ENCODE data around the gene TEX19.

DNA sequence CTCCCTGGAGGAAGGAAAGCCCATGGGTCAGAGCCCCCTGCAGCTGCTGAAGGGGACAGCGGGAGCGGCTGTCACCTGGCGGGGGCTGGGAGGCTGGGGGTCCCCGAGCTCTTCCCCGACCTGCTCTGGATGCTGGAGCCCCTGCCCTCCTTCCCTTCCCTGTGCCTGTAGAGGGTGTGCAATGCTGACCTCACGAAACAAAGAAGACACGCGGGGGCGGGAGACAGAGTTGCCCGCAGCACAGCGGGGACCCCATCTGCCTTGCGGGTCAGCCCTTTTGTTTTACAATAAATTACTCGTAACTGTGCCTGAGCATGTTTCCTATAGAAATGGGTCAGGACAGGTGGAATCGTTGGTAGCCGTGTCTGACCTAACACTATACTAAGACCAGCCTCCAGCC is 31.8 kb upstream of the TEX19 start:
- TF ChIP-seq POLR2A (IDR thresholded peaks at IDR 0.05) (no peak), POLR2AphosphoS5 (IDR thresholded peaks at IDR 0.05) (no peak), EP300 (IDR thresholded peaks at IDR 0.05) (no peak)
- TF ChIP-seq, protein P1, sequence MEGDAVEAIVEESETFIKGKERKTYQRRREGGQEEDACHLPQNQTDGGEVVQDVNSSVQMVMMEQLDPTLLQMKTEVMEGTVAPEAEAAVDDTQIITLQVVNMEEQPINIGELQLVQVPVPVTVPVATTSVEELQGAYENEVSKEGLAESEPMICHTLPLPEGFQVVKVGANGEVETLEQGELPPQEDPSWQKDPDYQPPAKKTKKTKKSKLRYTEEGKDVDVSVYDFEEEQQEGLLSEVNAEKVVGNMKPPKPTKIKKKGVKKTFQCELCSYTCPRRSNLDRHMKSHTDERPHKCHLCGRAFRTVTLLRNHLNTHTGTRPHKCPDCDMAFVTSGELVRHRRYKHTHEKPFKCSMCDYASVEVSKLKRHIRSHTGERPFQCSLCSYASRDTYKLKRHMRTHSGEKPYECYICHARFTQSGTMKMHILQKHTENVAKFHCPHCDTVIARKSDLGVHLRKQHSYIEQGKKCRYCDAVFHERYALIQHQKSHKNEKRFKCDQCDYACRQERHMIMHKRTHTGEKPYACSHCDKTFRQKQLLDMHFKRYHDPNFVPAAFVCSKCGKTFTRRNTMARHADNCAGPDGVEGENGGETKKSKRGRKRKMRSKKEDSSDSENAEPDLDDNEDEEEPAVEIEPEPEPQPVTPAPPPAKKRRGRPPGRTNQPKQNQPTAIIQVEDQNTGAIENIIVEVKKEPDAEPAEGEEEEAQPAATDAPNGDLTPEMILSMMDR (IDR thresholded peaks at IDR 0.05), result no peak
